ENCODE results near the gene PDE11A. TPM values are rescaled to one million over a fixed set of nuclear protein-coding genes. Genes with fewer than 3 reads are reported as not detected.

The PDE11A gene
- polyA plus RNA-seq, 2 of the 4 experiments (the other 2 are of a cell fraction), result 3.6 to 5.6 TPM

DNA sequence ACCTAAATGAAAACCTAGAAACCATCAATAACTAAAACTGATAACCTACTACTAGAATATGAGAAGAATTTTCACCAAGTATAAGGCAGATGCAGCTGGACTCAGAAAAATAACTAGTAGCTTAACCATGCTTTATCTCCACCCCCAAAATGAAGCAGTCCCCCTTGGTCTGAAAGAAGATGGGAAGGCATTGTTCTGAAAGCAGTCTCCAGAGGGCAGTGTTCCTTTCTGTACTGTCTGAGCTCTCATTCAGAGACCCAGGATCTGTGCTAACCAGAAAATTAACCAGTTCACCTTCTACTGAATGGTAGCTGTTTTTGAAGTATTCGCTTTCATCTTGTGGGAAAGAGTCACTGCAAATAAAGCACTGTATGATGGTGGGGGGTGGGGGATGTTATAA lies 273.0 kb downstream of the PDE11A start:
- H3K27ac ChIP-seq, result no peak overlapping the region
- DNase-seq (ENCODE audit: low read depth in 1 of 2, low spot score in 1 of 2), result peak in 1 of 2 experiments; percentile 41
- TF ChIP-seq MAZ (IDR thresholded peaks at IDR 0.05; ENCODE audit: borderline replicate concordance, low read depth, low read length) (no peak), GATA3 (IDR thresholded peaks at IDR 0.05; ENCODE audit: borderline replicate concordance) (no peak), RAD21 (conservative IDR thresholded peaks at IDR 0.05 in 1 of 2, IDR thresholded peaks at IDR 0.05 in 1 of 2) (peak in 1 of 2 experiments; percentile 39; a peak in 1 of 5 replicates), CBX2 (IDR thresholded peaks at IDR 0.05; ENCODE audit: borderline replicate concordance, low read depth) (no peak), RNF2 (IDR thresholded peaks at IDR 0.05; ENCODE audit: borderline replicate concordance, low read depth) (no peak), MAFK (IDR thresholded peaks at IDR 0.05; ENCODE audit: partially characterized antibody) (no peak)
- TF ChIP-seq, protein P1, sequence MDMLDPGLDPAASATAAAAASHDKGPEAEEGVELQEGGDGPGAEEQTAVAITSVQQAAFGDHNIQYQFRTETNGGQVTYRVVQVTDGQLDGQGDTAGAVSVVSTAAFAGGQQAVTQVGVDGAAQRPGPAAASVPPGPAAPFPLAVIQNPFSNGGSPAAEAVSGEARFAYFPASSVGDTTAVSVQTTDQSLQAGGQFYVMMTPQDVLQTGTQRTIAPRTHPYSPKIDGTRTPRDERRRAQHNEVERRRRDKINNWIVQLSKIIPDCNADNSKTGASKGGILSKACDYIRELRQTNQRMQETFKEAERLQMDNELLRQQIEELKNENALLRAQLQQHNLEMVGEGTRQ (IDR thresholded peaks at IDR 0.05), result no peak
- TF ChIP-seq, protein P2, sequence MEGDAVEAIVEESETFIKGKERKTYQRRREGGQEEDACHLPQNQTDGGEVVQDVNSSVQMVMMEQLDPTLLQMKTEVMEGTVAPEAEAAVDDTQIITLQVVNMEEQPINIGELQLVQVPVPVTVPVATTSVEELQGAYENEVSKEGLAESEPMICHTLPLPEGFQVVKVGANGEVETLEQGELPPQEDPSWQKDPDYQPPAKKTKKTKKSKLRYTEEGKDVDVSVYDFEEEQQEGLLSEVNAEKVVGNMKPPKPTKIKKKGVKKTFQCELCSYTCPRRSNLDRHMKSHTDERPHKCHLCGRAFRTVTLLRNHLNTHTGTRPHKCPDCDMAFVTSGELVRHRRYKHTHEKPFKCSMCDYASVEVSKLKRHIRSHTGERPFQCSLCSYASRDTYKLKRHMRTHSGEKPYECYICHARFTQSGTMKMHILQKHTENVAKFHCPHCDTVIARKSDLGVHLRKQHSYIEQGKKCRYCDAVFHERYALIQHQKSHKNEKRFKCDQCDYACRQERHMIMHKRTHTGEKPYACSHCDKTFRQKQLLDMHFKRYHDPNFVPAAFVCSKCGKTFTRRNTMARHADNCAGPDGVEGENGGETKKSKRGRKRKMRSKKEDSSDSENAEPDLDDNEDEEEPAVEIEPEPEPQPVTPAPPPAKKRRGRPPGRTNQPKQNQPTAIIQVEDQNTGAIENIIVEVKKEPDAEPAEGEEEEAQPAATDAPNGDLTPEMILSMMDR (IDR thresholded peaks at IDR 0.05), result peak; percentile 48; the same call in 2 of the 3 replicates
- ChIA-PET CTCF (interaction anchor here (1.2 kb wide), 1 partner anchor 9 kb away, joined by 3 read pairs; no protein-coding TSS in a partner anchor), POLR2A (no interaction called here)
- ATAC-seq, result peak; percentile 92 to 98; a peak in 5 of 6 replicates
- H3K4me3 ChIP-seq, result no peak overlapping the region
- no peaks in the 10 kb centered on the region for H3K9me3 ChIP-seq
- 0% methylated on average over 1 of the region's 1 CpG for WGBS (ENCODE audit: missing lambda C conversion rate)
- no peak for FAIRE-seq
- no peaks in the 10 kb centered on the region for H3K4me1 ChIP-seq
- no peak overlapping the region for H3K4me2 ChIP-seq

- WGBS (ENCODE audit: missing lambda C conversion rate), result 25% methylated on average over 1 of the region's 1 CpG
- CTCF ChIA-PET, result interaction anchor here (1.3 kb wide), 1 partner anchor 12 kb away, joined by 5 read pairs; no protein-coding TSS in a partner anchor
- Histone ChIP-seq H3K4me1 (no peaks in the 10 kb centered on the region), H3K4me2 (no peak overlapping the region), H3K4me3 (no peak overlapping the region), H3K9me3 (no peaks in the 10 kb centered on the region), H3K27ac (no peak overlapping the region)
- FAIRE-seq (no peak), DNase-seq (ENCODE audit: low read depth in 1 of 2, low spot score in 1 of 2) (no peak), ATAC-seq (no peak)
- no peak for TF ChIP-seq ZC3H11A (IDR thresholded peaks at IDR 0.05)
- no peak for TF ChIP-seq RAD21 (conservative IDR thresholded peaks at IDR 0.05 in 1 of 2, IDR thresholded peaks at IDR 0.05 in 1 of 2)
- TF ChIP-seq PHF8 (IDR thresholded peaks at IDR 0.05; ENCODE audit: borderline replicate concordance, low read depth), result no peak
- TF ChIP-seq HDAC2 (IDR thresholded peaks at IDR 0.05), result no peak
- TF ChIP-seq ZNF302 (CRISPR knock-in tag; IDR thresholded peaks at IDR 0.05), result no peak
- no peak for TF ChIP-seq MAZ (IDR thresholded peaks at IDR 0.05; ENCODE audit: borderline replicate concordance, low read depth, low read length)
- TF ChIP-seq KDM1A (IDR thresholded peaks at IDR 0.05; ENCODE audit: low read depth), result no peak
- TF ChIP-seq ZSCAN20 (CRISPR knock-in tag; IDR thresholded peaks at IDR 0.05), result no peak
- TF ChIP-seq HOXB13 (CRISPR knock-in tag; IDR thresholded peaks at IDR 0.05; ENCODE audit: low read depth), result no peak
- TF ChIP-seq, protein P3, sequence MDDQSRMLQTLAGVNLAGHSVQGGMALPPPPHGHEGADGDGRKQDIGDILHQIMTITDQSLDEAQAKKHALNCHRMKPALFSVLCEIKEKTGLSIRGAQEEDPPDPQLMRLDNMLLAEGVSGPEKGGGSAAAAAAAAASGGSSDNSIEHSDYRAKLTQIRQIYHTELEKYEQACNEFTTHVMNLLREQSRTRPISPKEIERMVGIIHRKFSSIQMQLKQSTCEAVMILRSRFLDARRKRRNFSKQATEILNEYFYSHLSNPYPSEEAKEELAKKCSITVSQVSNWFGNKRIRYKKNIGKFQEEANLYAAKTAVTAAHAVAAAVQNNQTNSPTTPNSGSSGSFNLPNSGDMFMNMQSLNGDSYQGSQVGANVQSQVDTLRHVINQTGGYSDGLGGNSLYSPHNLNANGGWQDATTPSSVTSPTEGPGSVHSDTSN (IDR thresholded peaks at IDR 0.05), result no peak
- TF ChIP-seq, protein P4, sequence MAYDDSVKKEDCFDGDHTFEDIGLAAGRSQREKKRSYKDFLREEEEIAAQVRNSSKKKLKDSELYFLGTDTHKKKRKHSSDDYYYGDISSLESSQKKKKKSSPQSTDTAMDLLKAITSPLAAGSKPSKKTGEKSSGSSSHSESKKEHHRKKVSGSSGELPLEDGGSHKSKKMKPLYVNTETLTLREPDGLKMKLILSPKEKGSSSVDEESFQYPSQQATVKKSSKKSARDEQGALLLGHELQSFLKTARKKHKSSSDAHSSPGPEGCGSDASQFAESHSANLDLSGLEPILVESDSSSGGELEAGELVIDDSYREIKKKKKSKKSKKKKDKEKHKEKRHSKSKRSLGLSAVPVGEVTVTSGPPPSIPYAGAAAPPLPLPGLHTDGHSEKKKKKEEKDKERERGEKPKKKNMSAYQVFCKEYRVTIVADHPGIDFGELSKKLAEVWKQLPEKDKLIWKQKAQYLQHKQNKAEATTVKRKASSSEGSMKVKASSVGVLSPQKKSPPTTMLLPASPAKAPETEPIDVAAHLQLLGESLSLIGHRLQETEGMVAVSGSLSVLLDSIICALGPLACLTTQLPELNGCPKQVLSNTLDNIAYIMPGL (CRISPR knock-in tag; IDR thresholded peaks at IDR 0.05; ENCODE audit: borderline replicate concordance), result no peak
- TF ChIP-seq MYC (IDR thresholded peaks at IDR 0.05; ENCODE audit: borderline replicate concordance, low read length), result no peak
- TF ChIP-seq ELK1 (IDR thresholded peaks at IDR 0.05; ENCODE audit: low read depth, low read length), result no peak
- no peak for TF ChIP-seq CBX2 (IDR thresholded peaks at IDR 0.05; ENCODE audit: borderline replicate concordance, low read depth)
- TF ChIP-seq FOSB (CRISPR knock-in tag; IDR thresholded peaks at IDR 0.05), result no peak
- no peak for TF ChIP-seq CHD4 (IDR thresholded peaks at IDR 0.05; ENCODE audit: borderline replicate concordance)
- no peak for TF ChIP-seq NPAS2 (CRISPR knock-in tag; IDR thresholded peaks at IDR 0.05; ENCODE audit: borderline replicate concordance)
- TF ChIP-seq NR3C1 (IDR thresholded peaks at IDR 0.05), result no peak
- TF ChIP-seq JUNB (IDR thresholded peaks at IDR 0.05), result no peak
- no peak for TF ChIP-seq BCL3 (IDR thresholded peaks at IDR 0.05)
- POLR2A ChIA-PET, result no interaction called here
Measured at GRCh38 chr2:177797808-177798207, 274.8 kb downstream of the PDE11A start.

All from A549 (cell line).